Measurements from ENCODE around the gene RNPS1. TPM values are rescaled to one million over a fixed set of nuclear protein-coding genes. Genes with fewer than 3 reads are reported as not detected.

RNPS1 gene
- total RNA-seq, 1 experiment from 2014 or later: 250 TPM

DNA sequence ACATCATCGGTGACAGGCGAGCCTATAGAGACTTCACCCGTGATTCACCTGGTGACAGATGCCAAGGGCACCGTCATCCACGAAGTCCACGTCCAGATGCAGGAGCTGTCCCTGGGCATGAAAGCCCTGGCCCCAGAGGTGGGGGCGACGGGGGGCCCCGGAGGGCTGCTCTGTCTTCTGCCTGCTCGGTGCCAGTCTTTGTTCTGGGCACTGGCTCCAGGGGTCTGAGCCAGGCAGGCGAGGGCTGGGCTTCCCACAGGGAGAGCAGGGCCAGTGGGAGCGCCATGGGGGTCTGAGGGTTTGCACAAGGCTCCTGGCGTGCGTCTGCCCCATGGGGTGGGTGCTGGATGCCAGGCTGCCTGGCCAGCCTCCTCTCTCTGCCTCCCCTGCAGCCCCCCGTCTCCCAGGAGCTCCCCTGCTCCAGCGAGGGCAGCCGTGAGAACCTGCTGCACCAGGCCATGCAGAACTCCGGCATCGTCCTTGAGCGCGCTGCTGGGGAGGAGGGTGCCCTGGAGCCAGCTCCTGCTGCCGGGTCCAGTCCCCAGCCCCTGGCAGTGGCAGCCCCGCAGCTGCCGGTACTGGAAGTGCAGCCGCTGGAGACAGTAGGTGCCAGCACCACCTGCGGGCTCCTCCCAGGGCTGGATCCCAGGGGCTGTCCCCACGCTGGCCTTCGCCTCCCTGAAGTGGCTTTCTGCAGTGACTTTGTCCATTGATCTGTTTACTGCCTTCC, 34.7 kb downstream of the RNPS1 start:
- no peaks in the 10 kb centered on the region for H3K9me3 ChIP-seq (ENCODE audit: insufficient read depth, low read depth)
- 0 out of 2 replicates have a peak, but pooled peaks cover 7% of the 10 kb centered on the region for H3F3A ChIP-seq (ENCODE audit: insufficient read depth, low read depth)
- H3K4me2 ChIP-seq: no peak overlapping the region
- intact Hi-C loops (cut with micrococcal nuclease; ENCODE audit: unreplicated experiment): no loop called here
- ChIA-PET POLR2A (ENCODE audit: unreplicated experiment) (interaction anchor here (0.7 kb wide), 1 partner anchor 26 kb away, joined by 6 read pairs; no protein-coding TSS in a partner anchor), CTCF (interaction anchor here (0.5 kb wide), 1 partner anchor 48 kb away, joined by 3 read pairs; no protein-coding TSS in a partner anchor)
- H3K4me1 ChIP-seq (replicated peaks; ENCODE audit: insufficient read depth): no peaks in the 10 kb centered on the region
- no peaks in the 10 kb centered on the region for H3K27me3 ChIP-seq (ENCODE audit: insufficient read depth, low read depth)
- no peaks in the 10 kb centered on the region for H3K9me2 ChIP-seq (ENCODE audit: insufficient read depth)
- no peak for DNase-seq
- peaks cover 21% of the 10 kb centered on the region for H4K20me1 ChIP-seq (ENCODE audit: insufficient read depth)
- H2AFZ ChIP-seq: no peak overlapping the region
- H3K36me3 ChIP-seq (ENCODE audit: low read depth): no peaks in the 10 kb centered on the region
- peaks cover 5% of the 10 kb centered on the region; the same call in 1 of the 2 replicates for H3K79me2 ChIP-seq (ENCODE audit: low read depth)
- TF ChIP-seq CTCF (conservative IDR thresholded peaks at IDR 0.05) (no peak), EZH2 (IDR thresholded peaks at IDR 0.05; ENCODE audit: low read depth) (no peak)
- BruUV-seq (replicated peaks): no TSS peak
- H3K4me3 ChIP-seq: no peak overlapping the region
- no peak overlapping the region for H3K27ac ChIP-seq

GRCh38 chr16:2232094-2232990, 35.6 kb downstream of the RNPS1 start:
- Histone ChIP-seq H2AFZ (no peak overlapping the region), H3K27ac (no peak overlapping the region), H3K4me3 (no peak overlapping the region), H3K9me2 (ENCODE audit: insufficient read depth) (no peaks in the 10 kb centered on the region), H3K4me1 (replicated peaks; ENCODE audit: insufficient read depth) (no peaks in the 10 kb centered on the region), H3K4me2 (no peak overlapping the region), H3K27me3 (ENCODE audit: insufficient read depth, low read depth) (no peaks in the 10 kb centered on the region), H4K20me1 (ENCODE audit: insufficient read depth) (peaks cover 30% of the 10 kb centered on the region), H3K79me2 (ENCODE audit: low read depth) (peaks cover 13% of the 10 kb centered on the region), H3F3A (ENCODE audit: insufficient read depth, low read depth) (0 out of 2 replicates have a peak, but pooled peaks cover 7% of the 10 kb centered on the region), H3K9me3 (ENCODE audit: insufficient read depth, low read depth) (no peaks in the 10 kb centered on the region), H3K36me3 (ENCODE audit: low read depth) (no peaks in the 10 kb centered on the region)
- no peak for TF ChIP-seq EZH2 (IDR thresholded peaks at IDR 0.05; ENCODE audit: low read depth)
- TF ChIP-seq CTCF (conservative IDR thresholded peaks at IDR 0.05): no peak
- no TSS peak for BruUV-seq (replicated peaks)
- CTCF ChIA-PET: no interaction called here
- POLR2A ChIA-PET (ENCODE audit: unreplicated experiment): interaction anchor here (0.7 kb wide), 1 partner anchor 27 kb away, joined by 6 read pairs; no protein-coding TSS in a partner anchor
- DNase-seq: no peak
- intact Hi-C loops (cut with micrococcal nuclease; ENCODE audit: unreplicated experiment): no loop called here

- Histone ChIP-seq H3K4me1 (replicated peaks; ENCODE audit: insufficient read depth) (peaks cover 7% of the 10 kb centered on the region), H2AFZ (no peak overlapping the region), H3K27ac (no peak overlapping the region), H3K4me3 (no peak overlapping the region), H3K27me3 (ENCODE audit: insufficient read depth, low read depth) (no peaks in the 10 kb centered on the region), H4K20me1 (ENCODE audit: insufficient read depth) (peaks cover 41% of the 10 kb centered on the region), H3K4me2 (no peak overlapping the region), H3K9me3 (ENCODE audit: insufficient read depth, low read depth) (no peaks in the 10 kb centered on the region), H3K9me2 (ENCODE audit: insufficient read depth) (no peaks in the 10 kb centered on the region), H3K36me3 (ENCODE audit: low read depth) (peaks cover 4% of the 10 kb centered on the region; the same call in 1 of the 2 replicates), H3F3A (ENCODE audit: insufficient read depth, low read depth) (0 out of 2 replicates have a peak, but pooled peaks cover 7% of the 10 kb centered on the region), H3K79me2 (ENCODE audit: low read depth) (peaks cover 24% of the 10 kb centered on the region)
- no TSS peak for BruUV-seq (replicated peaks)
- ChIA-PET POLR2A (ENCODE audit: unreplicated experiment) (no interaction called here), CTCF (no interaction called here)
- no peak for DNase-seq
- intact Hi-C loops (cut with micrococcal nuclease; ENCODE audit: unreplicated experiment): no loop called here
- TF ChIP-seq EZH2 (IDR thresholded peaks at IDR 0.05; ENCODE audit: low read depth): no peak
- TF ChIP-seq CTCF (conservative IDR thresholded peaks at IDR 0.05): no peak
These were observed 36.7 kb downstream of the RNPS1 start for GRCh38 chr16:2231016-2231931.

All from PC-9 (cell line).